ENCODE results near the gene ADAMTS17.

ADAMTS17 gene

DNA sequence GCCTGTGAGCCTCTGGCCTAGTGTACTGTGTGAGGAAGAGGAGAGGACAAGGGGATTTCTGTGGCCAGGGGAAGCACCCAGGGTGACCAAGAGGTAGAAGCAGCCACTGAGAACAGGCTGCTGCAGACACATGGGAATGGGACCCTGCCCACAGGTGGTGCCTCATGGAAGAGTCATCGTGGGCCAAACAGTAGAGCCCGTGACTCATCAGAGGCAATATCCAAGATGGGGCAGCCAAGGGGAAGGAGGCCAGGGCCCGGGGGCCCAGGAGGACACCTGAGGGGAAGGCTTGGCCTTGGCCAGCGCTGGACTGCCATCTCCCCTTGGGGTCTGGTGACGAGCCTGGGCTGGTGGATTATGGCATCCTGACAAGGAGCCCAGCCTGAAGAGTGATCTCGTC lies 333.5 kb downstream of the ADAMTS17 start:
- in situ Hi-C loops (cut with MboI; ENCODE audit: low pct_unique_long_range_greater_than_20kb, low sequenced_read_pairs): no loop called here
- no peak for DNase-seq

DNA sequence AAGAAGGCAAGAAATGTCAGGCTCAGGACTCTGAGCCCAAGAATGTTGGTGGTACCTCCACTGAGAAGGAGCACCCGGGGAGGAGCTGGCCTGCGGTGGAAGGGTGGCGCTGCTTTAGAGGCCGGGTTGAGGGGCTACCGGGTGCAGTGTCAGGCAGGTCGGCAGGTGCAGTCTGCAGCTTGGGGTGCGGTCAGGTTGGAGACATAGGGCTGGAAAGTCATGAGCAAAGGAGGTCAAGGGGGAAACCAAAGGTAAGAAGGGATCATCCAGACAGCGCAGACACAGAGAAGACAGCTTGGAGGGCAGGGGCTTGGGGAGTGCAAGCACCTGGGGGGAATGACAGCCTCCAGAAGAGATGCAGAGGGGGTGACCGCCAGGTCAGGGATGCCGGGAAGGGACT lies 334.2 kb downstream of the ADAMTS17 start:
- in situ Hi-C loops (cut with MboI; ENCODE audit: low pct_unique_long_range_greater_than_20kb, low sequenced_read_pairs): no loop called here
- DNase-seq: no peak

DNA sequence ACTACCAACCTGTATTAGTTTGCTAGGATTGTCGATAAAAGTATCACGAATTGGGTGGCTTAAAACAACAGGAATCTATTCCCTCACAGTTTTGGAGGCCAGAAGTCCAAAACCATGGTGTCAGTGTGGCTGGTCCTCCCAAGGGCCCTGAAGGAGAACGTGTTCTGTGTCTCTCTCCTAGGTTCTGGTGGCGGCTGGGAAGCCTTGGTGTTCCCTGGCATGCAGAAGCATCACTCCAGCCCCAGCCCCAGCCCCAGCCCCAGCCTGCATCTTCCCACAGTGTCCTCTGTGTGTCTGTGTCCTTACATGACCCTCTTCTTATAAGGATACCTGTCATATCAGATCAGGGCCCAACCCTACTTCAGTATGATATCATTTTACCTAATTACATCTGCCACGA lies 336.1 kb downstream of the ADAMTS17 start:
- in situ Hi-C loops (cut with MboI; ENCODE audit: low pct_unique_long_range_greater_than_20kb, low sequenced_read_pairs): no loop called here
- DNase-seq: no peak

DNA sequence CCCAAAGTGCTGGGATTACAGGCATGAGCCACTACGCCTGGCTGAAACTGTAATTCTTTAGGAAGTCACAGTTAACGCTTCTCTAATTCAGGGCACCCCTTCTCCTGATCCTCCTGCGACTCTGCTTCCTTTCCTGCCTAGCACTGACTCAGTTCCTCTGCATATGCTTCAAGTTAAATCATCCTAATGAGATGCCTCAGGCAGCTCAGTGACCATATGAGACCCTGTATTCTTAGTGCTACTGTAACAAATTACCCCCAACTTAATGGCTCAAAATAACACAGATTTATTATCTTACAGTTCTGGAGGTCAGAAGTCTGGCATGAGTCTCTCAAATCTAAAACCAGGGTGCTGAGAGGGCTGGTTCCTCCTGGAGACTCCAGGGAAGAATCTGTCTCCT lies 336.8 kb downstream of the ADAMTS17 start:
- in situ Hi-C loops (cut with MboI; ENCODE audit: low pct_unique_long_range_greater_than_20kb, low sequenced_read_pairs): no loop called here
- no peak for DNase-seq

DNA sequence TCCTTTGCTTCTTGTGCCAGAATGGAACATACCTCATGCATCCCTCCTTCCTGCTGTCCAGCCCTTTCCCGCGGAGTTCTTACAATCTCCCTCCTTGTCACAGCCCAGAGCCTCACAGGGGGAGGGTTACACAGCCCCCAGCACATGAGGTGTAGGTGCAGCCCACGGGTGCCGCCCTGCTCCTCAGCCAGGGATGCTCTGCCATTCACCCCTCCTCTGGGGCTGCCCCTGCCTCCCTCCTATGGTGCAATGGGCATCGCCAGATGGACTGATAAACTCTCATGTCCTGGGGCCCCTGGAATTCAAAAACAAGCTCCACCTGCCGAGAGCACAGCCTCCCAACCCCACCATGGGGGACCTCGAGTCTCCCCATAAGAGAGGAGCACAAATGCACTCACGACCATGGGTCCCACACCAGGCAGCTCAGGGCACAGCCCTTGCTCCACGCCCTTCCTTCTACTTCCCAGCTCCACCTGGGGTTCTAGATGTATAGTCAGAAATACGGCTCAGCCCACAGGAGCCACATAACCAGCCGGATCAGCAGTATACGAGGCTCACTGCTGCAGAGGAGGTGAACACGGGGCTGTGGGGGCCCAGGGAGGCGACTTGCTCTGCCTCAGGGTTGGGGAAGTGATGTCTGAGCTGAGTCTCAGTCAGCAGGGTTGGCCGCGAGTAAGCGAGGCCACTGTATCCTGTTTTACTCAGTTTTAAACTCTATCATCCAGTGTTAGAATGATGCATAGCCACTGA lies 338.8 kb downstream of the ADAMTS17 start:
- in situ Hi-C loops (cut with MboI; ENCODE audit: low pct_unique_long_range_greater_than_20kb, low sequenced_read_pairs): no loop called here
- DNase-seq: no peak

DNA sequence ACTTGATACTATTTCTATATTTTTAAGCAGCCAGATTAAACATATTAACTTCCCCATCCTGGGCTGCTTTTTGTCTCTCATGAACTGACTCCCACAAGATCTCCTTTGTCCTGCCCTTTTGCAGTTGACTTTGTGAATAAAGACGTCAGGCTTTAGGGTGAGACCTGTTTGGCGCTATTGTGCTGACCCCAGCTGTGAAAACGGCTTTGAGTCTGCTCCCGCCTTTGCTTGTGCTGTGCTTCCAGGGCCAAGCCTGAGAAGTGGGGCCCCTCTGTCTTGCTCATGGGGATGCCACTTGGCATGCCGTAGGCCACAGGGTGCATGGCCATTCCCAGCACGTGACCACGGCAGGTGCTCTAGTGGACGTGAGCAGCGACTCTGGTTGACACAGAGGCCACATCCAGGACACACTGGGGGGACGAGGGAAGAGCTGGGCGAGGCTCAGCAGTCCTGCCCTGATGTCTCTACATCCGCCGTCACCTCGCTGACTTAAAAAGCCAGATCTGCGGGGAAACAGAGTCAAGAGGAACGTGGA lies 339.6 kb downstream of the ADAMTS17 start:
- in situ Hi-C loops (cut with MboI; ENCODE audit: low pct_unique_long_range_greater_than_20kb, low sequenced_read_pairs): no loop called here
- no peak for DNase-seq

DNA sequence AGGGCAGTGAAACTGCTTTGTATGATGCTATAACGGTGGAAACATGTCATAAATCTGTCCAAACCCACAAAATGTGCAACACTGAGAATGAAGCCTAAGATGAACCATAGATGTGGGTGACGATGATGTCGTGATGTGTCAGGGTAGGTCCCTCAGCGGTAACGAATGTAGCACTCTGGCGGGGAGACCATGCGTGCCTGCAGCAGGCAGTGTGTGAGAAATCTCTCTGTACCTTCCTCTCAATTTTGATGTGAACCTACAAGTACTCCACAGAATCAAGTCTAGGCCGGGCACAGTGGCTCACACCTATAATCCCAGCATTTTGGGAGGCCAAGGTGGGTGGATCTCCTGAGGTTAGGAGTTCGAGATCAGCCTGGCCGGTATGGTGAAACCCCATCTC lies 340.4 kb downstream of the ADAMTS17 start:
- no peak for DNase-seq
- in situ Hi-C loops (cut with MboI; ENCODE audit: low pct_unique_long_range_greater_than_20kb, low sequenced_read_pairs): no loop called here

DNA sequence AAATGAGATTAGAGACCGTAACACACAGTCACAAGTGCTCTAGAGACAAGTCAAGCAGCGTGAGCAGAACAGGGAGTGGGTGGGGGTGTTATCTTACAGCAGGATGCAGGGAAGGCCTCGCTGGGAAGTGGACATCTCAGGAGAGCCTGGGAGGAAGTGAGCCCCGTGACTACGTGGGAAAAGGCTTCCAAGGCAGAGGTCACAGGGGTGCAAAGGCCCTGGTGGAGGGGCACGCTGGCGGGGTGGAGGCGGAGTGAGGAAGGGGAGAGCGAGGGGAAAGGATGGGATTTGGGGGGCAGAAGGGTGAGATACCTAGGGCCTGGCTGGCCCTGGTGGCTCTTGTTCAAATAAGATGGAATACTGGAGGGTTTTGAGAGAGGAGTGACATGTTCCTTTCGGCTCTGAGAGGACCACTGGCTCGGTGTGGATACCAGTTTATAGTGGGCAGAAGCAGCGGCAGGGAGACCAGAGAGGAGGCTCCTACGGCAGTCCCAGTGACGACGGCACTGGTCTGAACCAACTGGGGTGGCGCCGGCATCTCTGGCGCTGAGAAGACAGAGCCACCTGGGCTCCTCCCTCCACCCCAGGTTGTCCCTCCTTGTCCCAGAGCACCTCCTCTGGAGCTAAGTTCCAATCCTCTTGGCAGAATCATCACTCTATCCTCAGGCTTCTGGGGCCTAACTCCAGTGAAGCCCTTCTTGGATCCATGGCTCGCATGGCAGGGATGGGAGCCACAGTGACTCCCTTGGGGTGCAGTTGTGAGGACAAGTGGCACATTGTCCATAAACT lies 342.3 kb downstream of the ADAMTS17 start:
- DNase-seq: no peak
- in situ Hi-C loops (cut with MboI; ENCODE audit: low pct_unique_long_range_greater_than_20kb, low sequenced_read_pairs): no loop called here

DNA sequence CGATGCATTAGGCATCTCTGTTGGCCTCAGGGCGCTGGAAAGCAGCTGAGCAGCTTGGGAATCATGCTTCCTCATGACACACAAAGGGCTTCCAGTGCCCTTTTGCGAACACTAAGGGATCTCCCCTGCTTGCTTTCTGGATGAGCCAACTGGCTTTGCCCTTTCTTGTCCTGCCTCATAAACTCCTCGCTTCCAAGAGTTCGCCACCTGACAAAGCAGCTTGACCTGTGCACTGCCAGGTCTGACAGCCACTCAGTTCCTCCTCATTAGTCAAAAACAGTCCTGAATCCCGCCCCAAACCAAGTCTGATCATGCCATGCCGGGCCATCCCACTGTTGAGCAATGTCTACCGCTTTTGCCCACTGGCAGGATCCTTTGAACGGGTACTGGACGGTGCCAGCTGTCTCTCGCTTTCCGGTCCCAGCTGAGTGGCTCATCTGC lies 343.1 kb downstream of the ADAMTS17 start:
- in situ Hi-C loops (cut with MboI; ENCODE audit: low pct_unique_long_range_greater_than_20kb, low sequenced_read_pairs): no loop called here
- DNase-seq: no peak

DNA sequence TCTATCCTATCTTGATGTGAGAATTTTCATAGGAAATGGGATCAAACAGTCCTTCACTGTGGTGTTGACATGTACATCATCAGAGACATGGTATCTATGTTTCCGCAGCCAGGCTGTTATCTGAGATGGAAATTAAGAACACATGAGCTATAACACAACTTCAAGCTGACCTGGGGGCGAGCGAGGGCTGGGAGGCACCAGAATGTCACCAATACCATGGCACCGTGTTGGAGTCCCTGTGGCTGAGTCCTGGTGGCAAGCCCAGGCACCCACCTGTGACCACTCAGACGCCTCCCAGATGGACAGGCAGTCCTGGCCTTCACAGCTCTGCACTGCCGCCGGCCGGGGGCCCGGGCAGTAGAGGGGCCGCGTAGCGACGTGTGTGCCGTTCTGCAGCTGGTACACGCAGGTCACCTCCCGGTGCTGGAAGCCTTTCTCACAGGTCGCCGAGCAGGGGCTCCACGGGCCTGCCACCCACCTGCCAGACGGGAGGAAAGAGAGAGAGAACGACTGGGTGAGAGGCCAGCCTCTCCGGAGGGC lies 344.6 kb downstream of the ADAMTS17 start:
- DNase-seq: no peak
- in situ Hi-C loops (cut with MboI; ENCODE audit: low pct_unique_long_range_greater_than_20kb, low sequenced_read_pairs): no loop called here

DNA sequence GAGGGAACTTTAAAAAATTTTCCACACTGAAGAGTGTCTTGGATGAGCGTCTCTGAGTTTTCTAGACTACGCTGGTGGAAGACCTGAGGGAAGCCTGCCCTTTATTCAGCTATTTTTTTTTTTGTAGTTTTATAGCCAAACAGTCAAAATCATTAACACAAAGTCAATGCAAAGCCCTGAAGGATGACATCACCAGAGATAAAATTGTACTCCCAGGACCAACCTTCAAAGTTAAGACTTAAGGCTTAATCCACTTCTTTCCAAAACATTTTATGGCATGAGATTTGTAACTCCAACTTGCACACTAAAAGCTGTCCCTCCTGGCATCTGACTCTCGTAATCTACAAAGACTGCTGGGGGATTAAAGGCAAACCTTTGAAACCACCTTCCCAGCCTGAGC lies 345.1 kb downstream of the ADAMTS17 start:
- in situ Hi-C loops (cut with MboI; ENCODE audit: low pct_unique_long_range_greater_than_20kb, low sequenced_read_pairs): no loop called here
- DNase-seq: no peak

DNA sequence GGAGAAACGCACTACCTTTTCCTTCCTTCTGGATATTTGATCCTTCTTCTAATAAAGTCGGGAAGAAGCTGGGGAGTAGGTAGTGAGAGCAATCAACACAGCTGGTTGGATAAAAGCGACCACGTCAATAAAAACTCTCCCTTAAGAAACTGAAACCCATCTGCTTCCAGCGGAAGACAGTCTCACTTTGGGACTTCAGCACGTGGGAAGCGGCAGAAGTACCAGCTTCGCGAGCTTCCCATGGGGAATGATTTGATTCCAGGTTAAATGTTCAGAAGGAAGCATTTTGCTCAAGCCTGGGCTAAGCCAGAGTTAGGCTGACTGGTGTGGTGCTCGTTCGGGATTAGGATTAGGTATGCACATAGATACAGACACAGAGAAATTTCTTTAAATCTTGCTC lies 346.2 kb downstream of the ADAMTS17 start:
- no peak for DNase-seq
- in situ Hi-C loops (cut with MboI; ENCODE audit: low pct_unique_long_range_greater_than_20kb, low sequenced_read_pairs): no loop called here

DNA sequence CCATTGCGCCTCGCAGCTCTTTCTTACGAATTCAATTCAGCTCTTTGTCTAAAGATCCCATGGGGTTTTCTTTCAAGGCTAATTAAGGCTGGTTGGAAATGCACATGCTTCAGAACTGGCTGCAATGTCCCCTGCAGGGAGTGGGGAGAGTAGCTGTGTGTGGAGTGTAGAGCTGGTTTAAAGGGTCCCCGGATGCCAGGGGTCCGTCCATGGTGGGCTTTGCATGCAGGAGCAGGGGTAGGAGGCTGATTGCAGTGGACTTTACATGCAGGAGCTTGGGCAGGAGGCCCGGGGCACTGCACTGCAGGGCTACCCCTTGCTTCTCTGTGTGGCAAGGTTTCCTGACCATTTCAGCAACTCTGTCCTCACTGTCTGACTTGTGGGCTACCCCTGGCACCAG lies 346.9 kb downstream of the ADAMTS17 start:
- no peak for DNase-seq
- in situ Hi-C loops (cut with MboI; ENCODE audit: low pct_unique_long_range_greater_than_20kb, low sequenced_read_pairs): no loop called here

DNA sequence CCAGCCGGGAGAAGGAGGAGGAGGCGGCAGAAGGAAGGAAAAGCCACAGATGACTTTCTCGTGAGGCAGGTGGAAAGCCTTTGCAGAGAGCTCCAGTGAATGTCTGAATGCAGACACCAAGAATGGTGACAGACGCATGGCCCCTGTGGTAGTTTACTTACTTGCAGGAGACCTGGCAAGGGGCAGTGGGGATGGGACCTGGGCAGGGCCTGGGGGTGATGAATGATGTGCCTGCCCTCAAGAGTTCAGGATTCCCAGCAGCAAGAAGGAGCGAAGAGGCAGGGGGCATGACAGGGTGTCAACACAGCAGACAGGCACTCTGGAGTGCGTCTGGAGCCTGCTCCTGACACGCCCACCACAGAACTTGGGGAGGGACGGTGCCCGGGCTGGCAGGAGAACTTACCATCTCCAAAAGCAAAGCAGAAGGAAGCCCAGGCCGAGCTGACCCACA lies 348.1 kb downstream of the ADAMTS17 start:
- in situ Hi-C loops (cut with MboI; ENCODE audit: low pct_unique_long_range_greater_than_20kb, low sequenced_read_pairs): no loop called here
- no peak for DNase-seq

DNA sequence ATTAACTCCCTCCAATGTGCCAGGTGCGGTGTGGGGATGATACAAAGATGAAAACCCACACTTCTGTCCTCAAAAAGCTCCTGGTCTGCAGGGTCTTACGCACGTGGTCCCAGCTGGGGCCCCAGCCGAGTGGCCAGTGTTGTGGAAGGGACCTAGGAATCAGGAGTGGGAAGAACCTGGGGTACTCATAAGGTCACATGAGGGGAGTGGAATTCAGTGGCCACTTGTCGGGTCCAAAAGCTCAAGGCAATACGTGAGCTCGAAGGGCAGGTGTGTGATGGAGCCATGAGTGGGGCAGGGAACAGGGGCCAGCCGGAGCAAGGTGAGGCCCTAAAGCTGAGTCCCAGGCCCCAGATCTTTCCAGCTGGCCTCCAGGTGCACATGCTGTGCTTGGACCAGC lies 348.5 kb downstream of the ADAMTS17 start:
- in situ Hi-C loops (cut with MboI; ENCODE audit: low pct_unique_long_range_greater_than_20kb, low sequenced_read_pairs): no loop called here
- DNase-seq: no peak

DNA sequence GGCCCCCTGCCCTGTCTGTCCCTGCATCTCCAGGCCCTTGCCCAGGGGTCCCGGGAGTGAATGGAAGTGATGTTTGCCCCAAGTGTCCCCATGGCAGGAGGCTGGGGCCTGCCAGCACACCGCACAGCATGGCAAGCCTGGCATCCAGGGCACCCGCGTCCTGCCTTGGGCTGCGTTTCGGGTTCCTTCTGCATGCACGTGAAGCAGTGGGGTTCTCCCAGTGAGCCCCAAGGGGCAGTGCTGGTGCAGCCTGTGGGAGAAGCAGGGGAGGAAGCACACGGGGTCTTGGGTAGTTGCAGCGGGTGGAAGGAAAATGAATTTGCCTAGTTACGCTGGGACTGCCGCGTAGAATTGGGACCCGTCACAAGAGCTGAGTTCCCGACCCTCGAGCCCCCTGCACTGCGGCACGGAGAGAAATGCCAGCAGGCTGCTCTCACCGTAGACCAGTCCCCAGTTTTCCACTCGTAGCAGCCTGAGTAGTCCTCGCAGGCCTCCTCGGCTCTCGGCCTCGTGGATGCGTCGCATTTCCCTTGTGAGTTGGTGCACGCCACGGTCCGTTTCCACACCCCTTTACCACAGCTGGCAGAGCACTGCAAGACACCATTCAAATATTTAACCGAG lies 349.1 kb downstream of the ADAMTS17 start:
- in situ Hi-C loops (cut with MboI; ENCODE audit: low pct_unique_long_range_greater_than_20kb, low sequenced_read_pairs): no loop called here
- DNase-seq: no peak

DNA sequence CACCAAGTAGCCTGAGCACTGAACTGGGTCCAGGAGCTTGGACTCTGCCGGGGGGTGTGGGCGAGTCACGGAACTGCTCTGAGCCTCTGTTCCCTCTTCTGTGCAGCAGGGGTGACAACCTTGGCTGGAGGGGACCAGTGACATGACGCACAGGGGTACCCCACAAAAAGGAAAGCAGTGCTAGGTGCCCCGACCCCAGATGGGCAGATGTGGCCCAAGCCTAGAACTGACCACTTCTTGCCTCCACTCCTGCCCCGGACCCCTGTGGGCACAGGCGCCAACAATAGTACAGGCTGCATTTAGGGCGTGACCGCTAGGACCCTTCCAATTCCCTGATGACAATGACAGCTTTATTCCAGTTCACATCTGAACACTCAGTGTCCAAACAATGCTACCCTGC lies 352.7 kb downstream of the ADAMTS17 start:
- in situ Hi-C loops (cut with MboI; ENCODE audit: low pct_unique_long_range_greater_than_20kb, low sequenced_read_pairs): no loop called here
- no peak for DNase-seq

DNA sequence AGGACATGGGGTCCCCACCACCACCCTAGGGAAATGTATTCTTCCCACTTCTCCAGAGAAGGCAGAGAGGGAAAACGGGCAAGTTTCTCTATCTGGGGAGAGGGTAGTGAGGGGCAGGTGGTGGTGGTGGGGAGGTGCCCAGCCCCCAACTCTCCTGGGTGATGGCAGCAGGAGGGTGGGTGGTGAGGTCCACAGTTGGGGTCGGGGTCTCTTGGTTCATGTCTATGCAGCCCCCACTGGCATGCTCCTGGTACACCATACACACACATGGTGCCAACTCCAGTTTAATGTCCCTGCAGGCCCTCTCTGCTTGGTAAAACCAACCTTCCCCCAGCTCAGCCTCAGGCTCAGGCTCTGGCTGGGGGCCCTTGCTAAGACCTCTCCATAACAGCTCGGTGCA lies 354.1 kb downstream of the ADAMTS17 start:
- no peak for DNase-seq
- in situ Hi-C loops (cut with MboI; ENCODE audit: low pct_unique_long_range_greater_than_20kb, low sequenced_read_pairs): no loop called here

DNA sequence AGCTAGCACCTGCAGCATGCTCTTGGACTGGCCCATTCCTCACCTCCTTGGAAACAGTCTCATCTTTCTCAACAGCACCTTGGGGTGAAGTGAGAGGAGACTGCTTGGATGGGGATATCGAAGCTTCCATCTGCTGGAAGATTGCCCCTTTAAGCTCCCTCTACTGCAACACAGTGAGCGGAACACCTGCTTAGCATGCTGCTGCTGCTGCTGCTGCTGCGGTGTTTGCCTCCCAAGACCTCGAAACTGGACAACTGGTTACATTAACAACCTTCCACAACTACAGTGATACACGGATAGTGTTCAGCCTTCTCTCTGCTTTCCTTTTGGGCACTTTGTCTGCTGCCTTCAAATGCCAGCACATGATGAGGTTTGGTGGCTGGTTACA lies 354.7 kb downstream of the ADAMTS17 start:
- no peak for DNase-seq
- in situ Hi-C loops (cut with MboI; ENCODE audit: low pct_unique_long_range_greater_than_20kb, low sequenced_read_pairs): no loop called here

All from KBM-7 (cell line).